Esophagus squamous epithelium (tissue), 4 donors: ENCODE data around the gene TMEM176A.

Source experiments
- POLR2A ChIP-seq, 4 donors: fragments of 450-650 bp; IDR thresholded peaks; one replicate each; pipeline ENCODE4 v1.6.1; 2017; ENCODE audit warnings: antibody characterized with exemption in 4 of 4, mild to moderate bottlenecking in 4 of 4, moderate library complexity in 3 of 4
- TF ChIP-seq, protein P1 (sequence below), 6 experiments: fragments of 450-650 bp in 4 of 6; fragments of 200-600 bp in 2 of 6; sonication (generic) in 2 of 6; IDR thresholded peaks; one replicate each; pipeline ENCODE4 v1.5.1; 2016 to 2019; ENCODE audit warnings: antibody characterized with exemption in 6 of 6, mild to moderate bottlenecking in 4 of 6, moderate library complexity in 4 of 6

DNA sequence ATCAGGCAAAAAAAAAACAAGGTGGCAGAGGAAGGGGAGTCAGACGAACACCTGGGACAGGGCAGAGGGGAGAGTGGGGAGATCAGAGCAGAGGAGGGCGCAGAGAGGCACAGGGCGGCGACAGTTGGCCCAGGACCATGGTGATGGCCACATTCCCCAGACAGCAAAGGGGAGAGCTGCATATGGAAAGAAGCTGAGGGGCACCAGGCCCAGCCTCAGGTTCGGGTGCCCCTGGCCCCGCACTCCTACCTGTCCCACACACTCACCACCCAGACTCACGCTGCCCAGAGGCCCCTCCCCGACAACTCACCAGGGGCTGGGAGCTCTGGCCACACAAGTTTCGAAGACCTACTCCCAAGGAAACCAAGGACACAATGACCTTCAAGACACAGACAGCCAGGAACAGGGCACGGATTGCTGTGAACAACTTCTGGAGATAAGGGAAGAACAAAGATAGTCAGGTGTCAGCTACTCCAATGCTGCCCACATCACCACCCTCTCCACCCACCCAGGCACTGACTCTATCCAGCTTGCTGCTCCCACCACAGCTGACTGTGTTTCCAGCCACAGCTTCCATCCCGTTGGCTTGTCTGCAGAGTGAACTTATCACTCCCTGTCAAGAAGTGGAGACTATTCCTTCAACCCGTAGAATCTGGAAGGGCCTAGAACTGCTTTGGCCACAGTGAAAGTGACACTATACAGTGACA lies 8.7 kb upstream of the TMEM176A start:
- no peak for TF ChIP-seq POLR2A (IDR thresholded peaks at IDR 0.05)
- TF ChIP-seq, protein P1, sequence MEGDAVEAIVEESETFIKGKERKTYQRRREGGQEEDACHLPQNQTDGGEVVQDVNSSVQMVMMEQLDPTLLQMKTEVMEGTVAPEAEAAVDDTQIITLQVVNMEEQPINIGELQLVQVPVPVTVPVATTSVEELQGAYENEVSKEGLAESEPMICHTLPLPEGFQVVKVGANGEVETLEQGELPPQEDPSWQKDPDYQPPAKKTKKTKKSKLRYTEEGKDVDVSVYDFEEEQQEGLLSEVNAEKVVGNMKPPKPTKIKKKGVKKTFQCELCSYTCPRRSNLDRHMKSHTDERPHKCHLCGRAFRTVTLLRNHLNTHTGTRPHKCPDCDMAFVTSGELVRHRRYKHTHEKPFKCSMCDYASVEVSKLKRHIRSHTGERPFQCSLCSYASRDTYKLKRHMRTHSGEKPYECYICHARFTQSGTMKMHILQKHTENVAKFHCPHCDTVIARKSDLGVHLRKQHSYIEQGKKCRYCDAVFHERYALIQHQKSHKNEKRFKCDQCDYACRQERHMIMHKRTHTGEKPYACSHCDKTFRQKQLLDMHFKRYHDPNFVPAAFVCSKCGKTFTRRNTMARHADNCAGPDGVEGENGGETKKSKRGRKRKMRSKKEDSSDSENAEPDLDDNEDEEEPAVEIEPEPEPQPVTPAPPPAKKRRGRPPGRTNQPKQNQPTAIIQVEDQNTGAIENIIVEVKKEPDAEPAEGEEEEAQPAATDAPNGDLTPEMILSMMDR (IDR thresholded peaks at IDR 0.05): no peak
